Ishikawa (cell line): ENCODE results near the gene TCTN3.

Experiments
- CEBPB ChIP-seq: IDR thresholded peaks from 2 replicates; pipeline ENCODE4 v1.6.1; 2012
- CREB1 ChIP-seq: IDR thresholded peaks from 2 replicates; pipeline ENCODE4 v1.6.1; 2012; ENCODE audit warnings: low read depth
- EGR1 ChIP-seq: IDR thresholded peaks from 2 replicates; pipeline ENCODE4 v1.6.1; 2012
- EP300 ChIP-seq: IDR thresholded peaks from 2 replicates; pipeline ENCODE4 v1.6.1; 2012; ENCODE audit warnings: borderline replicate concordance
- FOXM1 ChIP-seq: IDR thresholded peaks from 2 replicates; pipeline ENCODE4 v1.6.1; 2012; ENCODE audit warnings: low read depth, borderline replicate concordance
- NFIC ChIP-seq: IDR thresholded peaks from 2 replicates; pipeline ENCODE4 v1.6.1; 2012
- RAD21 ChIP-seq: IDR thresholded peaks from 2 replicates; pipeline ENCODE4 v1.6.1; 2012; ENCODE audit warnings: low read depth
- TAF1 ChIP-seq: IDR thresholded peaks from 2 replicates; pipeline ENCODE4 v1.6.1; 2012; ENCODE audit warnings: low read depth, mild to moderate bottlenecking
- TCF12 ChIP-seq: IDR thresholded peaks from 2 replicates; pipeline ENCODE4 v1.6.1; 2012; ENCODE audit warnings: low read depth
- TEAD4 ChIP-seq: IDR thresholded peaks from 2 replicates; pipeline ENCODE4 v1.6.1; 2012
- YY1 ChIP-seq: IDR thresholded peaks from 2 replicates; pipeline ENCODE4 v1.6.1; 2012; ENCODE audit warnings: low read depth
- ZBTB7A ChIP-seq: IDR thresholded peaks from 2 replicates; pipeline ENCODE4 v1.6.1; 2012; ENCODE audit warnings: low read depth
- TF ChIP-seq, protein P1 (sequence below): IDR thresholded peaks from 2 replicates; pipeline ENCODE4 v1.6.1; 2012; ENCODE audit warnings: low read depth, mild to moderate bottlenecking
- TF ChIP-seq, protein P2 (sequence below): IDR thresholded peaks from 2 replicates; pipeline ENCODE4 v1.6.1; 2012
- TF ChIP-seq, protein P3 (sequence below): IDR thresholded peaks from 2 replicates; pipeline ENCODE4 v1.6.1; 2012

Gene TCTN3

DNA sequence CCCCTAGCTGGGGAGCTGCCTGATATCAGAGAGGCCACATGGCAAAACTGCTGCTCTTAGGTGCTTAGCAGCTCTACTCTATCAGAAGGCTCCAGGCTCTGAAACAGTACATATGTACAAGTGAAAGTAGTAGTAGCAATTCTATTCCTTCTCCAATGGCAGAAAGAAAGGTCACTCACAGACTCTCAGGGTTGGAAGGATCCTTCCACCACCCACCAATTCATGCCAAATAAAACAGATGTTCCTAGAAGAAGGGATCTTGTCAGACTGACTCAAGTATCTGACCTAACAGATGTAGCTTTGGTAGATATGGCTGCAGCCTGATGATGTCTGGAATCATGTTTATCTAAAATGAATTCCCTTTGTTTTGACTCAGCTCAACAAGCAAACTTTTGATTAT lies 29.2 kb downstream of the TCTN3 start:
- no peak for TF ChIP-seq CEBPB
- TF ChIP-seq YY1 = no peak
- no peak for TF ChIP-seq FOXM1
- TF ChIP-seq, protein P1, sequence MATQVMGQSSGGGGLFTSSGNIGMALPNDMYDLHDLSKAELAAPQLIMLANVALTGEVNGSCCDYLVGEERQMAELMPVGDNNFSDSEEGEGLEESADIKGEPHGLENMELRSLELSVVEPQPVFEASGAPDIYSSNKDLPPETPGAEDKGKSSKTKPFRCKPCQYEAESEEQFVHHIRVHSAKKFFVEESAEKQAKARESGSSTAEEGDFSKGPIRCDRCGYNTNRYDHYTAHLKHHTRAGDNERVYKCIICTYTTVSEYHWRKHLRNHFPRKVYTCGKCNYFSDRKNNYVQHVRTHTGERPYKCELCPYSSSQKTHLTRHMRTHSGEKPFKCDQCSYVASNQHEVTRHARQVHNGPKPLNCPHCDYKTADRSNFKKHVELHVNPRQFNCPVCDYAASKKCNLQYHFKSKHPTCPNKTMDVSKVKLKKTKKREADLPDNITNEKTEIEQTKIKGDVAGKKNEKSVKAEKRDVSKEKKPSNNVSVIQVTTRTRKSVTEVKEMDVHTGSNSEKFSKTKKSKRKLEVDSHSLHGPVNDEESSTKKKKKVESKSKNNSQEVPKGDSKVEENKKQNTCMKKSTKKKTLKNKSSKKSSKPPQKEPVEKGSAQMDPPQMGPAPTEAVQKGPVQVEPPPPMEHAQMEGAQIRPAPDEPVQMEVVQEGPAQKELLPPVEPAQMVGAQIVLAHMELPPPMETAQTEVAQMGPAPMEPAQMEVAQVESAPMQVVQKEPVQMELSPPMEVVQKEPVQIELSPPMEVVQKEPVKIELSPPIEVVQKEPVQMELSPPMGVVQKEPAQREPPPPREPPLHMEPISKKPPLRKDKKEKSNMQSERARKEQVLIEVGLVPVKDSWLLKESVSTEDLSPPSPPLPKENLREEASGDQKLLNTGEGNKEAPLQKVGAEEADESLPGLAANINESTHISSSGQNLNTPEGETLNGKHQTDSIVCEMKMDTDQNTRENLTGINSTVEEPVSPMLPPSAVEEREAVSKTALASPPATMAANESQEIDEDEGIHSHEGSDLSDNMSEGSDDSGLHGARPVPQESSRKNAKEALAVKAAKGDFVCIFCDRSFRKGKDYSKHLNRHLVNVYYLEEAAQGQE = no peak
- no peak for TF ChIP-seq RAD21
- no peak for TF ChIP-seq ZBTB7A
- TF ChIP-seq TCF12 = no peak
- no peak for TF ChIP-seq NFIC
- TF ChIP-seq, protein P2, sequence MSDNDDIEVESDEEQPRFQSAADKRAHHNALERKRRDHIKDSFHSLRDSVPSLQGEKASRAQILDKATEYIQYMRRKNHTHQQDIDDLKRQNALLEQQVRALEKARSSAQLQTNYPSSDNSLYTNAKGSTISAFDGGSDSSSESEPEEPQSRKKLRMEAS = no peak
- TF ChIP-seq, protein P3, sequence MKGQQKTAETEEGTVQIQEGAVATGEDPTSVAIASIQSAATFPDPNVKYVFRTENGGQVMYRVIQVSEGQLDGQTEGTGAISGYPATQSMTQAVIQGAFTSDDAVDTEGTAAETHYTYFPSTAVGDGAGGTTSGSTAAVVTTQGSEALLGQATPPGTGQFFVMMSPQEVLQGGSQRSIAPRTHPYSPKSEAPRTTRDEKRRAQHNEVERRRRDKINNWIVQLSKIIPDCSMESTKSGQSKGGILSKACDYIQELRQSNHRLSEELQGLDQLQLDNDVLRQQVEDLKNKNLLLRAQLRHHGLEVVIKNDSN = no peak
- no peak for TF ChIP-seq EGR1
- TF ChIP-seq TAF1 = no peak

DNA sequence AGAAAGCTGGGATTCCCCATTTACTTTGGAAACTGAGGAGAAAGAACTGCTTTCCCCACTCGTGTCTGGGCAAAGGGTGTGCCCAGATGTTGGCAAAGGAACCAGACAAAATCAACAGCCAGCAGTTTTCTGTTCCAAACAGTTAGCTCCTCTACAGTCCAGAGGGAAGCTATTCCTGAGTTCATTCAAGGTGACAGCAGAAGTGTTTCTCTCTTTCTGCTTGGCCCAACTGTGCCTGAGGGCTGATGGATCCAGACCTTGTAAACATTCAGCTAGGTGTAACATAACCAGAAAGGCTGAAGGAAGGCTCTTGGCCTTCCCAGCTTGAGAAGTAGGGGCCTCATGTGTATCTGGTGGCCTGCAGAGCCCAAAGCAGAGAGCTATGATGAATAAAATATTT lies 30.2 kb downstream of the TCTN3 start:
- TF ChIP-seq TEAD4 (no peak), EGR1 (no peak), EP300 (no peak), YY1 (no peak), CREB1 (no peak), FOXM1 (no peak), ZBTB7A (no peak), TCF12 (no peak), NFIC (no peak), RAD21 (no peak), TAF1 (no peak), CEBPB (no peak)
- TF ChIP-seq, protein P3 = no peak
- TF ChIP-seq, protein P2 = no peak
- TF ChIP-seq, protein P1 = no peak

DNA sequence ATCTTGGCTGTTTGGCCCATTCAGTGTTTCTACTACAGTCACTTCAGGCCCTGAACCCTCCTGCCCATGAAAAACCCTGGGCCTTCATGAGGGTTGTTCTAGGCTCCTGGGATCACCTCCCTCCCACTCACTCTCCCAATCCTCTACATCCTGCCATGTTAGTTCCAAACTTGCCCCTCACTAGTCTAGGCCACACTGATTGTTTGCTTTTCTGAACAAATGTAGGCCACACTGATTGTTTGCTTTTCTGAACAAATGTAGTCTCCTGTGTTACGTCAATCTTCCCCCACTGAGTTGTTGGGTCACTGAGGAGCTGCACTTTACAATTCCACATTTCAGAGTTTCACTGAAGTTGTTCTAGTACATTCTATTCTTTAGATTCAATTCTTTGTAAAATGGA lies 31.9 kb downstream of the TCTN3 start:
- no peak for TF ChIP-seq FOXM1
- TF ChIP-seq, protein P1 = no peak
- TF ChIP-seq YY1 = no peak
- no peak for TF ChIP-seq CREB1
- TF ChIP-seq, protein P3 = no peak
- no peak for TF ChIP-seq CEBPB
- no peak for TF ChIP-seq EGR1
- TF ChIP-seq TCF12 = no peak
- no peak for TF ChIP-seq EP300
- TF ChIP-seq TAF1 = no peak
- TF ChIP-seq RAD21 = no peak
- TF ChIP-seq NFIC = no peak
- no peak for TF ChIP-seq TEAD4
- TF ChIP-seq ZBTB7A = no peak
- TF ChIP-seq, protein P2 = no peak

DNA sequence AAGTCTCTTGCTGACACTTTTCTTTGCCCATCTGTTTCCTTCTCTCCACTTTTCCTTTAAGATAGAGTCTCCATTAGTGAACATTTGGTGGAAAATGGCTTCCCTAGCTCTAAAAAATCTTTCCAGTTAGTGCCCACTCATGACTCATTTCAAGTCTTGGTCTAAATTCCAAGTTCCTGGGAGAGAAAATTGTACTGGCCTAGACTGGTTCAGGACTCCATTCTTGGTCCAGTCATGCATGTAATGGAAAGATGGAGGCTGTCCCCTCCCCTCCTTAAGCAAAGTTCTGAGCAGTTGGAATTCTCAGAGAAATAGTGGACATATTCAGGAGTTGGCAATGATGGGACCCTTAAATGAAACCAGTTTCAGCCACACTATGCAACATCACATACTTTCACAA lies 33.4 kb downstream of the TCTN3 start:
- TF ChIP-seq TAF1 (no peak), ZBTB7A (no peak; the same call in 1 of the 2 replicates), YY1 (peak; percentile 60; the same call in 1 of the 2 replicates), TEAD4 (peak; percentile 40), EP300 (0 out of 2 replicates have a peak, but pooled peaks have one; percentile 16)
- TF ChIP-seq, protein P3 = no peak
- TF ChIP-seq, protein P1 = no peak
